Tibial nerve (tissue), 4 donors: ENCODE results near the gene TCEA2.

Source experiments
- CTCF ChIP-seq, 5 experiments: fragments of 200-600 bp in 3 of 5; fragments of 450-650 bp in 2 of 5; sonication (generic) in 3 of 5; IDR thresholded peaks; one replicate each; pipeline ENCODE4 v1.5.1; 2016 to 2019; ENCODE audit warnings: antibody characterized with exemption in 5 of 5, mild to moderate bottlenecking in 3 of 5, moderate library complexity in 2 of 5
- EP300 ChIP-seq, 2 donors: sonication (generic); formaldehyde crosslinking; IDR thresholded peaks; one replicate each; pipeline ENCODE4 v1.6.1; 2017; ENCODE audit warnings: antibody characterized with exemption in 2 of 2, mild to moderate bottlenecking in 1 of 2
- POLR2A ChIP-seq, 2 donors: fragments of 450-650 bp; IDR thresholded peaks; one replicate each; pipeline ENCODE4 v1.6.1; 2017; ENCODE audit warnings: antibody characterized with exemption in 2 of 2, mild to moderate bottlenecking in 2 of 2, moderate library complexity in 2 of 2

DNA sequence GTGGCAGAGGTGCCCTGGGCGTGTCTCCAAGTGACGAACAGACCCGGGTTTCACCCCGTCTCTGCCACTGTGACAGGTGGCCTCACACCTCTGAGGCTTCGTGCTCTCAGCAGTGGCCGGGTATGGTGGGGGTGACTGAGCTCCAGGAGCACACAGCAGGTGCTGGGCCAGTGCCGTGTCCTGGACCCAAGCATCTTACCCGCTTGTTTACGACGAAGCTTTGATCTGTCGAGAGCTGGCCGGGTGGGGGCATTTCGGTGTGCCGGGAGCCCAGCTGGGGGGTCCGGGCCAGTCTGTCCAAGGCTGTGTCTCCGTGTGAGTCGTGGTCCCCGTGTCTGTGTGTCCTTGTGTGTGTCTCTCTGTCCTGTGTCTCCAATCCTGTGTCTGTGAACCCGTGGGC lies 28.3 kb downstream of the TCEA2 start:
- TF ChIP-seq CTCF (IDR thresholded peaks at IDR 0.05) (no peak), POLR2A (IDR thresholded peaks at IDR 0.05) (no peak), EP300 (IDR thresholded peaks at IDR 0.05) (no peak)
